GM18907 (cell line): Measurements from ENCODE around the gene MAP3K6.

Experiments used
- ATAC-seq: cut with Tn5 transposase; IDR thresholded peaks from one replicate; pipeline ENCODE4 v1.9.1; 2021; ENCODE audit warnings: mild to moderate bottlenecking, moderate library complexity; ENCODE audit not compliant: unreplicated experiment

Gene MAP3K6

DNA sequence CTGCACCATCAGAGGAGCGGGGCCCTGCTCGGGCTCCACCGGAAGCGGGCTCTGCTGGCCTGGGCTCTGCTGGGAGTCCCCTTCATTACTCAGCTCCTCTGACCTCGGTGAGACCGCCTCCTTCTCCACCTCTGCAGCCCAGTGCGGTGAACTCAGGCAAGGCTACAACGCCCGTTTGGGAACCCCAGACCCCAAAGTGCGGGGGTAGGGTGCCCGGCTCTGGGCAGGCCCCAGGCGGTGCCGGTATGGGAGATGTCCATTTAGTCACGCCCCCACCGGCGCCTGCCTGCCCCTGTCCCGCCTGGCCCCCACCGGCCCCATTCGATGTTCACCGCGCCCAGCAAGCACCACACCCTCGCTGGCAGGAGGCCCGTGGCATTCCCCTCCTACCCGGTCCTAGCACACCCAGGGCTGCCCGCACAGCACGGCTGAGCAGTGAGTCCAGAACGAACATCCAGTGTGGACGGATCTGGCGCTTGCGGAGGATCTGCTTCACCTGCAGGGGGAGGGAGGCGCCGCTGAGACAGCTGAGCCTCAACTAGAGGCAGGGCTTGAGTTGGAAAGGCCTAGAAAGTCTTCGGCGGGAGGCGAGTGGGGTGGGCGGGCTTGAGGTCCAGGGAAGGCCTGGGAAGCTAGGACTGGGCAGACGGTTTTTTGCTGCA is 10.0 kb downstream of the MAP3K6 start:
- ATAC-seq = no peak

- no peak for ATAC-seq
Measured at GRCh38 chr1:27356277-27356618, 10.5 kb downstream of the MAP3K6 start.

DNA sequence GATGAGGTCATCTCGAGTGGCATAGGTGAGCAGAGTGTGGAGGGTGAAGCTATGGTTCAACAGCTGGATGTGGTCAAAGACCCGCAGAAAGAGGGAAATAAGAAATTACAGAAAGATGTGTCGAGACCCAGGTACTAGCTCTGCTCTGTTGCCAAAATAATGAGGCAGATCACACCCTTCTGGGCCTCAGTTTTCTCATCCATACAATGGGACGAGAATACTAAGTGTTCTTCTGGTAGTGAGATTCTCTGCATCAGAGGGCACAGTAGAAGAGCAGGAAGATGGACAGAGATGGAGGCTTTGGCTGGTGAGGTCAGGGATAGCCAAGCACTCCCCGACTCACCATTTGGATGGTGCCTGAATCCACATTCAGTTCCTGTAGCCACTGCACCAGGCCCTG is 11.1 kb downstream of the MAP3K6 start:
- ATAC-seq = no peak

DNA sequence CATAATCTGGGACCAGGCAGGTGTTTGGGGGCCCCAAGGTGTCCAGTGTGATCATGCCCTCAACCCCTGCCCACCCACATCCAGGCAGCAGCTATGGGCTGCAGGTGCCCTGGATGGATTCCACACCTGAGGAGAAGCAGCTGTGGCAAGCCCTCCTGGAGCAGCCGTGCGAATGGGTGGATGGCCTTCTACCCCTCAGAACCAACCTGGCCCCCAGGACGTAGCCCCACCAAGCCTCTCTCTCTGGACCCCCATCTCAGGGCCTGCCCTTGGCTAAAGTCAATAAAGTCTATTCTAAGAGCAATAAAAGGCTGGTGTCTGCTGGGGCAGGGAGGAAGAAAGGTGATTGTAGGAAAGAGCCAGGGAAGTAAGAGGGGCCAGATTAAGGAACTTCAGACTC is 13.1 kb downstream of the MAP3K6 start:
- ATAC-seq = no peak

GRCh38 chr1:27353166-27353565 is 13.6 kb downstream of the MAP3K6 start:
- ATAC-seq = no peak

DNA sequence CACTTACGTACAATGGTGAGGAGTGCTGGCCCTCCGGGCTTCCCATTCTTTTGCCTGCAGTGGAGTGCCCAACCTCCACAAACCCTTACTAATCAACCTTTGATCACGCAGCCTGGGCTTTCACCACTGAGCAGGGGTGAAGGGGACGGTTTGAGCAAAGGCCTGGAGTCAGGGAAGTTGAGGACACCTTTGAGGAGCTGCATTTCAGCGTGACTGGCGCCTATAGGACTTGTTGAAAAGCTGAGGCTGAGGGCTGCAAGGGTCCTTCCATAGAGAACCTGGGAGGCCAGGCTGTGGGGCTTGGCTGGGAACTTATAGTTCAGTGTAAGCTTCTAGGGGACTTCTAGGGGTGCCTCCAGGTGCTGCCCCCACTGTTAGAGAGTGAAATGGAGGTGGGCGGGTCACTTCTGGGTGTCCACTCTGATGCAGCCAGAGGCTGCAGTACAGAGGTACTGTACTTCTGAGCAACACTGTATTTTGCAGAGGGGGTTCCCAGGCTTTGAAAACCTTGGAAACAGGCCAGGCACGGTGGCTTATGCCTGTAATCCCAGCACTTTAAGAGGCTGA is 15.1 kb downstream of the MAP3K6 start:
- ATAC-seq = no peak

DNA sequence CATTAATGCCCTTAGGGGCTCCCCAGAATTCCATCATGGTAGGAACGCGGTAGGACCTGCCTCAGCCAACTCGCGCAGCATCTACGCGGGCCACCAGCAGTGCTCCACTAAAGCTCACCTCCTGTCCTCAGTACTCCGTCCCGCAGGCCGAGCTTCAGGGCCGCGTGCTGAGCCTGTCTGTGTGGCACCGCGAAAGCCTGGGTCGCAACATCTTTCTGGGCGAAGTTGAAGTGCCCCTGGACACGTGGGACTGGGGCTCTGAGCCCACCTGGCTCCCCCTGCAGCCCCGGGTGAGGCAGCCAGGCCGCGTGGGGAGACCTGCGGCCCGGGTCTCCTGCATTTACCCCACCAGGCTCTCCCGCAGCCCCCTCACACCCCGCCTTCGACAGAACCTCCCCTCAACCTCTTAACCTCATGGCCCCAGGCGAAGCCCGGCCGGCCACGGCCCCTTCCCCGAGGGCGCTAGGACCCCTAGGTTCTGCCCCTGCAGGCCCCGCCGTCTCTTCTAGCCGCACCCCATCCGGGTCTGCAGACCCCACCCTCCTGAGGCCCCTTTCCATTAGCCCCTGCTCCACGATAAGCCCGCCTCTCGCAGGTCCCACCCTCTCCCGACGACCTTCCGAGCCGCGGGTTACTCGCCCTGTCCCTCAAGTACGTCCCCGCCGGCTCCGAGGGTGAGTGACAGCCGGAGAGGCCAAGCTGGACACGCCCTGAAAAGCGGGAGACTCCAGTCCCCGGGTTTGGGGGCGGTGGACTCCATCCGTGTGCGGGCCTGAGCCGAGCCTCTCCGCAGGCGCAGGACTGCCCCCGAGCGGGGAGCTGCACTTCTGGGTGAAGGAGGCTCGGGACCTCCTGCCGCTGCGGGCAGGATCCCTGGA is 15.9 kb downstream of the MAP3K6 start:
- no peak for ATAC-seq

- no peak for ATAC-seq
Measured at GRCh38 chr1:27349784-27350662, 16.7 kb downstream of the MAP3K6 start.

- no peak for ATAC-seq
Measured at GRCh38 chr1:27348861-27349783, 17.6 kb downstream of the MAP3K6 start.

DNA sequence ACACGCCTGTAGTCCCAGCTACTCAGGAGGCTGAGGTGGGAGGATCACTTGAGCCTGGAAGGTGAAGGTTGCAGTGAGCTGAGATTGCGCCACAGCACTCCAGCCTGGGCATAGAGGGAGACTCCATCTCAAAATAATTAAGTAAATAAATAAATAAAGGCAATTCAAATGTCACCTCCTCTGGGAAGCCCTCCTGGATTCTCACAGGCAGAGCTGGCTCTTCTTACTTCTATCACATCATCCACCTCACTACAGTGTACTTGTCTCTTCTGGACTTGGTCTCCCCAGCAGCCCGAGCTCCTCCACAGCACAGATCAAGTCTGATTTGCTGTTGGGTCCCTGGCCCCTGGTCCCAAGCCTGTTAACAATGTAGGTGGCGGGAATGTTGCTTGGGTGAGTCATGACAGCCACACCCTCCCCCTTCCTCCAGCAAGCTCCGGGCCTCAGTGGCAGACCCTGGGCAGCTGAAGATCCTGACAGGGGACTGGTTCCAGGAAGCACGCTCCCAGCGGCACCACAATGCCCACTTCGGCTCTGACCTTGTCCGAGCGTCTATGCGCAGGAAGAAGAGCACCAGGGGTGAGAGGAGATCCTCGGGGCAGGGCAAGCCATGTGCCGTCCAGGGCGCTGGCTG is 19.7 kb downstream of the MAP3K6 start:
- ATAC-seq = no peak

DNA sequence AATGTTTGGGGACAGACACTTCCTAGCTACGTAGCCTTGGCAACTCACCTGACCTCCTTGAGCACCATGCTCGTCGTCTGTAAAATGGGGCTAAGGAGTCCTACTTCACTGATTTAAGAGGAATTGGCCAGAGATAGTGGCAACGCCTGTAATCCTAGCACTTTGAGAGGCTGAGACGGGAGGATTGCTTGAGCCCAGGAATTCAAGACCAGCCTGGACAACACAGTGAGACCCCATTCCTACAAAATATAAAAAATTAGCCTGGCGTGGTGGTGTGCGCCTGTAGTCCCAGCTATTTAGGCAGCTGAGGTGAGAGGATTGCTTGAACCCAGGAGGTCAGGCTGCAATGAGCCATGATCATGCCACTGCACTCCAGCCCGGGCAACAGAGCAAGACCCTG is 20.4 kb downstream of the MAP3K6 start:
- ATAC-seq = no peak

- no peak for ATAC-seq
Measured at GRCh38 chr1:27345272-27345671, 21.5 kb downstream of the MAP3K6 start.

DNA sequence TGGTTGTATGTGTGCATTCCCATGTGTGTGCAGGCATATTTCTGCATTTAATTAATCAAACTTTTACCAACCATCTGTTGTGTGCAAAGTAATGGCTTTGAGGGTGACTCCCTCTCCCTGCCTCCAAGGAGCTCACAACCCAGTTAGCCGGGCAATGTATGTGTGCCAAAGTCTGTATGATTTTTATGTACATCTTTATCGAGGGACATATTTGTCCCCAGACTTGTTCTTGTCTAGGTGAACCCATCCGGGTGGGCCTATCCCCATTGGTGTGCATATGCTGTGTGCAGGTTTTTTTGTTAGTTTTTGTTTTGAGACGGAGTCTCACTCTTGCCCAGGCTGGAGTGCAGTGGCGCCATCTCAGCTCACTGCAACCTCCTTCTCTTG is 23.1 kb downstream of the MAP3K6 start:
- ATAC-seq = no peak

DNA sequence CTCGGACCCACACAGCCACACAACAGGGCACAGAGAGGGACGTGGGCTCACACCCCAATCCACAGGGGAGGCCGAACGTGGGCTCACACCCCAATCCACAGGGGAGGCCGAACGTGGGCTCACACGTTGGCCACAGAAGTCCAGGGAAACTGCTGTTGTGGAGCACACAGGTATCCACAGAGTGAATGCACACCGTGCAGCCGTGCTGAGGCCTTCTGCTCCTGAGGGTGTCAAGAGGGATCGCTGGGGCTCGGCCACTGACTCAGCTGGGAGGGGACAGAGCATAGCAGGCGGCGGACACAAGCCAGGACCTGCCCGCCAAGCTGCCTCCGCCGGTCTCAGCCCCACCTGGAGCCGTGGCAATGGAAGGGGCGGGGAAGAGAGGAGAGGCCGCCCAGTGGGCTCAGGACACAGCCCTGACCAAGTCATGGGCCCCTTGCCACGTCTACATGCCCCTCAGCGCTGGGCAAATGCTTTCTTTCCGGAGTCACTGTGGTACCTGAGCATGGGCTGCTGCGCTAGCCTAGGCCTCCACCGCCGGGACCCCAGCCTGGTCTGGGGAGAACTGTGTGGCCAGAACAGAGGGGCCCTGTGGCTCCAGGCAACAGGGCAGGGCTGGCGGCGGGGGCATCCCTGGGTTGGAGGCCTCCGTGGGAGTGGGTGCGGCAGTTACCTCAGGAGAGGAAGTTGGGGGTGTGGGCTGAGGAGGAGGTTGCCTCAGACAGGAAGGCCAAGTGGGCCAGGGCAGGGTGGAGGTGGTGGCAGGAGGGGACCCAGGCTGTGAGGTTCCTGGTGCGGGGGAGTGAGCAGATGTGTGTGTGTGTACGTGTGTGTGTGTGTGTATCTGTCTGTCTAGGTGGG is 23.8 kb downstream of the MAP3K6 start:
- peak; percentile 48 for ATAC-seq

- ATAC-seq = peak; percentile 14
Measured at GRCh38 chr1:27342391-27342777, 24.4 kb downstream of the MAP3K6 start.

DNA sequence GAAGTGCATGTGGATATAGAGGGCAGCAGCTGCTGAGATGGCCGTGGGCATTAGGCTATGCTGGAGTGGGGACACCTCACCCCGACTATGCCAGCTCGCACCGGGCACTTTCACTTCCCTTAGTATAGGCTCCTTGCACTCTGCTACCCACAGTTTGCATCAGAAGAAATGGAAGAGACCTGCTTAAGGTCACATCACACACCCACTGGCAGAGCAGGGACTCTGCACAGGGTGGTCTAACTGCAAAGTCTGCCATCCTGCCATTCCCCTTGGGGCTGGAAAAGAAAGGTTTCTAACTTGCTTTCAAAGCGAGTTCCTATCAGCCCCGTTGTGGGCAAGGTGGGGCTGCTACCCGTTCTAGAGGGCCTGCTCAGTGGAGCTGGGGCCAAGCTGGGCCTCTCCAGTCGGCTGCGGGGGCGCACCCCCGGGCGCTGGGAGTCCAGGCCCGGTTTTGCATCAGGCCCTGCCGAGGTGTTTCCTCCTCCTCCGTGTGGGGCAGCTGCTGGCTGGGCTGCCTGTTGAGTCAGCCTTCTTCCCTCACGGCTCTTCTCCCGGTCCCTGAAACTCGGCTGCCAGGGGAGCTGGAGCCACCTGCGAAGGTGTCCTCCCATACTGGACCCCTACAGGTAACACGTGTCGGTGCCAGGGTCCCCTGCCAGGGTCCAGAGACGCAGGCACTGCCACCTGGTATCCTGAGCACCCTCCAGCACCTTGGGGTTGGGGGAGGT is 25.1 kb downstream of the MAP3K6 start, which contains the start of gene SYTL1:
Gene SYTL1 (plus strand): TSS at position 498 of the 728 bp plus-strand sequence. CDS start 3,313 bp downstream, outside the sequence.
- peak; percentile 49 for ATAC-seq

DNA sequence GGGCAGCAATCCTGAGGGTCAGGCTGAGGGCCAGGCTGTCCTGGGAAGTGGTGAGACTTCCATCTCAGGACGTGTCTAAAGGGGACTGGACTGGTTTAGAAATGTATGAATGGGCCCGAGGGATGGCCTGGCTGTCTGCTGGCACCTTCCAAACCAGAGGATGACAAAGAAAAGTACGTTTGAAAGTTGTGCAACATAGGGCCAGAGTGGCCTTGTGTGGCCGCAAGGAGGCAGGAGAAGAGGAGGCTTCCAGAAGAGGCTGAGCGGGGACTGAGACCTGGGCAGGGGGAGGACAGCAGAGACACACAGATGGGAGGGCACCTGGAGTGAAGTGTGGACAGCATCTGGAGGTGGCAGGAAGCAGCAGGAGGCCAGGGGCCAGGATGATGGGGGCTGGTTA is 27.5 kb downstream of the MAP3K6 start:
- no peak for ATAC-seq

- ATAC-seq = no peak
Measured at GRCh38 chr1:27338751-27339150, 28.0 kb downstream of the MAP3K6 start.
